ENCODE data around the gene OLA1. TPM values are rescaled to one million over a fixed set of nuclear protein-coding genes. Genes with fewer than 3 reads are reported as not detected.

The OLA1 gene
- total RNA-seq, 5 donors from 2014 or later (not counting 1 experiment from before 2014, with no cell fraction given) = 32.1 to 46.1 (median 38.1) TPM

- WGBS (ENCODE audit: insufficient coverage) = no CpG with 5 or more reads among the region's 4 CpGs
- no peaks in the 10 kb centered on the region for H3K9me3 Mint-ChIP-seq
- H3K4me3 ChIP-seq (ENCODE audit: control insufficient read depth in 1 of 2, extremely low read depth in 1 of 2, low read length in 1 of 2) = no peak overlapping the region
- ATAC-seq (replicated peaks in 1 of 4) (no peak), DNase-seq (no peak)
- H3K4me1 ChIP-seq (ENCODE audit: control insufficient read depth in 1 of 2, extremely low read depth in 1 of 2, insufficient read depth in 2 of 2, low read length in 2 of 2) = no peaks in the 10 kb centered on the region
- H3K36me3 ChIP-seq (ENCODE audit: control insufficient read depth in 2 of 2, extremely low read depth in 1 of 2, insufficient read depth in 1 of 2, low read length in 1 of 2) = no peaks in the 10 kb centered on the region
- H3K27me3 ChIP-seq (replicated peaks in 1 of 2; ENCODE audit: control insufficient read depth in 2 of 2, extremely low read depth in 1 of 2, insufficient read depth in 2 of 2, low read length in 1 of 2) = no peaks in the 10 kb centered on the region
- no peaks in the 10 kb centered on the region for H3K4me1 Mint-ChIP-seq
- peaks cover 27% of the 10 kb centered on the region for H3K36me3 Mint-ChIP-seq
- H3K27ac ChIP-seq (ENCODE audit: low read length) = no peak overlapping the region
- no peak overlapping the region for H3K27ac Mint-ChIP-seq
- ChIA-PET POLR2A (no interaction called here), CTCF (interaction anchor here in 1 of 2 donors (0.9 kb wide), 1 partner anchor 11 kb away, joined by 3 read pairs; no protein-coding TSS in a partner anchor)
- no peaks in the 10 kb centered on the region for H3K9me3 ChIP-seq
- no peaks in the 10 kb centered on the region for H3K27me3 Mint-ChIP-seq
- H3K4me3 Mint-ChIP-seq = no peak overlapping the region
Observed at GRCh38 chr2:174090476-174090875, 157.9 kb downstream of the OLA1 start.

- H3K4me1 ChIP-seq (ENCODE audit: control insufficient read depth in 1 of 2, extremely low read depth in 1 of 2, insufficient read depth in 2 of 2, low read length in 2 of 2) = no peaks in the 10 kb centered on the region
- H3K36me3 ChIP-seq (ENCODE audit: control insufficient read depth in 2 of 2, extremely low read depth in 1 of 2, insufficient read depth in 1 of 2, low read length in 1 of 2) = no peaks in the 10 kb centered on the region
- CTCF ChIA-PET = no interaction called here
- 90% methylated on average over 2 of the region's 5 CpGs for WGBS (ENCODE audit: insufficient coverage)
- H3K4me3 ChIP-seq (ENCODE audit: control insufficient read depth in 1 of 2, extremely low read depth in 1 of 2, low read length in 1 of 2) = no peak overlapping the region
- POLR2A ChIA-PET = no interaction called here
- H3K27me3 Mint-ChIP-seq = no peaks in the 10 kb centered on the region
- no peak overlapping the region for H3K27ac ChIP-seq (ENCODE audit: low read length)
- H3K9me3 ChIP-seq = no peaks in the 10 kb centered on the region
- H3K4me3 Mint-ChIP-seq = no peak overlapping the region
- H3K27me3 ChIP-seq (replicated peaks in 1 of 2; ENCODE audit: control insufficient read depth in 2 of 2, extremely low read depth in 1 of 2, insufficient read depth in 2 of 2, low read length in 1 of 2) = no peaks in the 10 kb centered on the region
- H3K27ac Mint-ChIP-seq = no peak overlapping the region
- no peak for DNase-seq
- peaks cover 17% of the 10 kb centered on the region for H3K36me3 Mint-ChIP-seq
- H3K4me1 Mint-ChIP-seq = no peaks in the 10 kb centered on the region
- no peaks in the 10 kb centered on the region for H3K9me3 Mint-ChIP-seq
- no peak for ATAC-seq (replicated peaks in 1 of 4)
Observed at GRCh38 chr2:174088706-174089460, 159.4 kb downstream of the OLA1 start.

- Mint-ChIP-seq H3K4me3 (no peak overlapping the region), H3K4me1 (no peaks in the 10 kb centered on the region), H3K27ac (no peak overlapping the region), H3K27me3 (no peaks in the 10 kb centered on the region), H3K36me3 (peaks cover 17% of the 10 kb centered on the region), H3K9me3 (no peaks in the 10 kb centered on the region)
- no peaks in the 10 kb centered on the region for H3K27me3 ChIP-seq (replicated peaks in 1 of 2; ENCODE audit: control insufficient read depth in 2 of 2, extremely low read depth in 1 of 2, insufficient read depth in 2 of 2, low read length in 1 of 2)
- no peaks in the 10 kb centered on the region for H3K4me1 ChIP-seq (ENCODE audit: control insufficient read depth in 1 of 2, extremely low read depth in 1 of 2, insufficient read depth in 2 of 2, low read length in 2 of 2)
- ChIA-PET POLR2A (no interaction called here), CTCF (no interaction called here)
- DNase-seq (no peak), ATAC-seq (replicated peaks in 1 of 4) (no peak)
- no peaks in the 10 kb centered on the region for H3K9me3 ChIP-seq
- H3K27ac ChIP-seq (ENCODE audit: low read length) = no peak overlapping the region
- no peak overlapping the region for H3K4me3 ChIP-seq (ENCODE audit: control insufficient read depth in 1 of 2, extremely low read depth in 1 of 2, low read length in 1 of 2)
- H3K36me3 ChIP-seq (ENCODE audit: control insufficient read depth in 2 of 2, extremely low read depth in 1 of 2, insufficient read depth in 1 of 2, low read length in 1 of 2) = no peaks in the 10 kb centered on the region
- WGBS (ENCODE audit: insufficient coverage) = 97% methylated on average over 7 of the region's 11 CpGs
Observed at GRCh38 chr2:174086708-174087107, 161.6 kb downstream of the OLA1 start.

- H3K27me3 Mint-ChIP-seq = no peaks in the 10 kb centered on the region
- peaks cover 0 to 2% of the 10 kb centered on the region in 2 donors for H3K36me3 ChIP-seq (ENCODE audit: control insufficient read depth in 2 of 2, extremely low read depth in 1 of 2, insufficient read depth in 1 of 2, low read length in 1 of 2)
- no peak overlapping the region for H3K27ac Mint-ChIP-seq
- H3K4me3 ChIP-seq (ENCODE audit: control insufficient read depth in 1 of 2, extremely low read depth in 1 of 2, low read length in 1 of 2) = no peak overlapping the region
- H3K27ac ChIP-seq (ENCODE audit: low read length) = no peak overlapping the region
- peaks cover 19% of the 10 kb centered on the region for H3K36me3 Mint-ChIP-seq
- no peaks in the 10 kb centered on the region for H3K9me3 Mint-ChIP-seq
- no peaks in the 10 kb centered on the region for H3K9me3 ChIP-seq
- ChIA-PET CTCF (no interaction called here), POLR2A (no interaction called here)
- 86% methylated on average over 1 of the region's 1 CpG for WGBS (ENCODE audit: insufficient coverage)
- H3K4me1 Mint-ChIP-seq = no peaks in the 10 kb centered on the region
- DNase-seq (no peak), ATAC-seq (replicated peaks in 1 of 4) (no peak)
- H3K4me1 ChIP-seq (ENCODE audit: control insufficient read depth in 1 of 2, extremely low read depth in 1 of 2, insufficient read depth in 2 of 2, low read length in 2 of 2) = no peaks in the 10 kb centered on the region
- H3K27me3 ChIP-seq (replicated peaks in 1 of 2; ENCODE audit: control insufficient read depth in 2 of 2, extremely low read depth in 1 of 2, insufficient read depth in 2 of 2, low read length in 1 of 2) = no peaks in the 10 kb centered on the region
- H3K4me3 Mint-ChIP-seq = no peak overlapping the region
Observed at GRCh38 chr2:174085781-174086180, 162.6 kb downstream of the OLA1 start.

- no peak overlapping the region for H3K27ac Mint-ChIP-seq
- no CpG with 5 or more reads among the region's 3 CpGs for WGBS (ENCODE audit: insufficient coverage)
Observed at GRCh38 chr2:174083843-174084458, 164.4 kb downstream of the OLA1 start.

DNA sequence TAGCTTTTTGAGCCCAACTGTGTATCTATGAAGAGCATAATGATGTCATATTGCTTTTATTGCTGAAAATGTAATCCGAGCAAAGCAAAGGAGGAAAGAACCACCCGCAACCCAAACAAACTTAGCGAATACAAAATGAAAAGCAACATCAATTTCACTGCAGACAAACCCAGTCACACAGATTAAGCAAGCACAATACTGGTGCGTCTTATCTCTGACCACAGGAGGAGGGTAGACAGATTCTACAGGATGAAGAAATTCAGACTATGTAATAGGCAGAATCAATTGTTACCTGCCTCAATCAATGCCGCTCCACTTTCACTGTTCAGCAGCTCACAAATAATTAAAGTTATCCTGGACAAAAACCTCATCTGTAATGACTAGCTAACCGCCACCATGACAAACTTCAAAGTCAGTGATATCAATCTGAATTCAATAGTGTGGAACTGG lies 167.6 kb downstream of the OLA1 start:
- Histone ChIP-seq H3K27me3 (replicated peaks in 1 of 2; ENCODE audit: control insufficient read depth in 2 of 2, extremely low read depth in 1 of 2, insufficient read depth in 2 of 2, low read length in 1 of 2) (no peaks in the 10 kb centered on the region), H3K9me3 (no peaks in the 10 kb centered on the region), H3K4me1 (ENCODE audit: control insufficient read depth in 1 of 2, extremely low read depth in 1 of 2, insufficient read depth in 2 of 2, low read length in 2 of 2) (no peaks in the 10 kb centered on the region), H3K36me3 (ENCODE audit: control insufficient read depth in 2 of 2, extremely low read depth in 1 of 2, insufficient read depth in 1 of 2, low read length in 1 of 2) (peaks cover 0 to 2% of the 10 kb centered on the region in 2 donors), H3K27ac (ENCODE audit: low read length) (no peak overlapping the region), H3K4me3 (ENCODE audit: control insufficient read depth in 1 of 2, extremely low read depth in 1 of 2, low read length in 1 of 2) (no peak overlapping the region)
- H3K27me3 Mint-ChIP-seq = no peaks in the 10 kb centered on the region
- WGBS (ENCODE audit: insufficient coverage) = no CpG with 5 or more reads among the region's 6 CpGs
- no peaks in the 10 kb centered on the region for H3K4me1 Mint-ChIP-seq
- ChIA-PET CTCF (no interaction called here), POLR2A (interaction anchor here in 1 of 2 donors (0.5 kb wide), 1 partner anchor 451 kb away, joined by 6 read pairs; no protein-coding TSS in a partner anchor)
- DNase-seq (no peak), ATAC-seq (replicated peaks in 1 of 4) (no peak)
- no peak overlapping the region for H3K27ac Mint-ChIP-seq
- no peaks in the 10 kb centered on the region for H3K9me3 Mint-ChIP-seq
- peaks cover 12% of the 10 kb centered on the region for H3K36me3 Mint-ChIP-seq
- no peak overlapping the region for H3K4me3 Mint-ChIP-seq

More at GRCh38 chr2:174083843-174084458, 164.4 kb downstream of the OLA1 start:
- peaks cover 13% of the 10 kb centered on the region for H3K36me3 Mint-ChIP-seq
- H3K4me1 ChIP-seq (ENCODE audit: control insufficient read depth in 1 of 2, extremely low read depth in 1 of 2, insufficient read depth in 2 of 2, low read length in 2 of 2) = no peaks in the 10 kb centered on the region
- H3K9me3 ChIP-seq = no peaks in the 10 kb centered on the region
- DNase-seq = no peak
- H3K9me3 Mint-ChIP-seq = no peaks in the 10 kb centered on the region
- H3K4me1 Mint-ChIP-seq = no peaks in the 10 kb centered on the region
- H3K4me3 Mint-ChIP-seq = no peak overlapping the region
- no peaks in the 10 kb centered on the region for H3K27me3 Mint-ChIP-seq
- H3K27ac ChIP-seq (ENCODE audit: low read length) = no peak overlapping the region
- ChIA-PET CTCF (interaction anchor here in 1 of 2 donors (0.5 kb wide), 1 partner anchor 551 kb away, joined by 9 read pairs; no protein-coding TSS in a partner anchor), POLR2A (no interaction called here)
- ATAC-seq (replicated peaks in 1 of 4) = no peak
- no peak overlapping the region for H3K4me3 ChIP-seq (ENCODE audit: control insufficient read depth in 1 of 2, extremely low read depth in 1 of 2, low read length in 1 of 2)
- peaks cover 0 to 2% of the 10 kb centered on the region in 2 donors for H3K36me3 ChIP-seq (ENCODE audit: control insufficient read depth in 2 of 2, extremely low read depth in 1 of 2, insufficient read depth in 1 of 2, low read length in 1 of 2)
- H3K27me3 ChIP-seq (replicated peaks in 1 of 2; ENCODE audit: control insufficient read depth in 2 of 2, extremely low read depth in 1 of 2, insufficient read depth in 2 of 2, low read length in 1 of 2) = no peaks in the 10 kb centered on the region
